COR-L47 (cell line): Measurements from ENCODE around the gene S100A9.

Source experiments
- DNase-seq: peaks from one replicate; lab custom pipeline; 2025; lab: John Stamatoyannopoulos, UW

The S100A9 gene

GRCh38 chr1:153361480-153362109 is 3.9 kb downstream of the S100A9 start:
- DNase-seq: no peak

GRCh38 chr1:153362187-153362775 is 4.6 kb downstream of the S100A9 start:
- DNase-seq: no peak

GRCh38 chr1:153363641-153364040 is 6.0 kb downstream of the S100A9 start:
- no peak for DNase-seq

- no peak for DNase-seq
These were observed 6.5 kb downstream of the S100A9 start for GRCh38 chr1:153364156-153364555.

- no peak for DNase-seq
These were observed 7.4 kb downstream of the S100A9 start for GRCh38 chr1:153364766-153365666.

GRCh38 chr1:153365696-153366095 is 8.0 kb downstream of the S100A9 start:
- DNase-seq: no peak

GRCh38 chr1:153366261-153366660 is 8.6 kb downstream of the S100A9 start:
- DNase-seq: no peak

GRCh38 chr1:153367090-153367489 is 9.4 kb downstream of the S100A9 start:
- no peak for DNase-seq

GRCh38 chr1:153368495-153368894 is 10.8 kb downstream of the S100A9 start:
- DNase-seq: no peak

- no peak for DNase-seq
These were observed 12.5 kb downstream of the S100A9 start for GRCh38 chr1:153370146-153370545.

GRCh38 chr1:153371231-153371630 is 13.6 kb downstream of the S100A9 start:
- DNase-seq: no peak

GRCh38 chr1:153372571-153372970 is 14.9 kb downstream of the S100A9 start:
- no peak for DNase-seq

- DNase-seq: no peak
These were observed 16.4 kb downstream of the S100A9 start for GRCh38 chr1:153374071-153374470.

GRCh38 chr1:153375511-153375910 is 17.9 kb downstream of the S100A9 start, which contains the start of gene S100A12:
Gene S100A12 (minus strand): TSS chr1:153375621. CDS start chr1:153374592, 1,029 bp downstream.
- no peak for DNase-seq

GRCh38 chr1:153379591-153379990 is 21.9 kb downstream of the S100A9 start:
- DNase-seq: no peak

- no peak for DNase-seq
These were observed 23.1 kb downstream of the S100A9 start for GRCh38 chr1:153380711-153381110.

- DNase-seq: no peak
These were observed 27.4 kb downstream of the S100A9 start for GRCh38 chr1:153384958-153385580.

GRCh38 chr1:153386500-153386901 is 28.8 kb downstream of the S100A9 start:
- DNase-seq: no peak

GRCh38 chr1:153387001-153387400 is 29.3 kb downstream of the S100A9 start:
- no peak for DNase-seq

GRCh38 chr1:153387785-153388184 is 30.1 kb downstream of the S100A9 start:
- no peak for DNase-seq

GRCh38 chr1:153389401-153389800 is 31.7 kb downstream of the S100A9 start:
- DNase-seq: no peak
